Activated CD8-positive, alpha-beta memory T cell treated with anti-CD3 and anti-CD28 coated beads for 48 hours (primary cell): Measurements from ENCODE around the gene PCSK4.
"Not testable (repeated sequence)": the region's sequence is repeated elsewhere in the genome, so short reads cannot be mapped to it uniquely, and the experiment has no call there.

ENCODE experiments used
- DNase-seq, 3 experiments: peaks; one replicate each; pipeline ENCODE4 v3.0.0-alpha.2; 2020; ENCODE audit warnings: low read depth in 2 of 3, low spot score in 2 of 3

PCSK4 gene

DNA sequence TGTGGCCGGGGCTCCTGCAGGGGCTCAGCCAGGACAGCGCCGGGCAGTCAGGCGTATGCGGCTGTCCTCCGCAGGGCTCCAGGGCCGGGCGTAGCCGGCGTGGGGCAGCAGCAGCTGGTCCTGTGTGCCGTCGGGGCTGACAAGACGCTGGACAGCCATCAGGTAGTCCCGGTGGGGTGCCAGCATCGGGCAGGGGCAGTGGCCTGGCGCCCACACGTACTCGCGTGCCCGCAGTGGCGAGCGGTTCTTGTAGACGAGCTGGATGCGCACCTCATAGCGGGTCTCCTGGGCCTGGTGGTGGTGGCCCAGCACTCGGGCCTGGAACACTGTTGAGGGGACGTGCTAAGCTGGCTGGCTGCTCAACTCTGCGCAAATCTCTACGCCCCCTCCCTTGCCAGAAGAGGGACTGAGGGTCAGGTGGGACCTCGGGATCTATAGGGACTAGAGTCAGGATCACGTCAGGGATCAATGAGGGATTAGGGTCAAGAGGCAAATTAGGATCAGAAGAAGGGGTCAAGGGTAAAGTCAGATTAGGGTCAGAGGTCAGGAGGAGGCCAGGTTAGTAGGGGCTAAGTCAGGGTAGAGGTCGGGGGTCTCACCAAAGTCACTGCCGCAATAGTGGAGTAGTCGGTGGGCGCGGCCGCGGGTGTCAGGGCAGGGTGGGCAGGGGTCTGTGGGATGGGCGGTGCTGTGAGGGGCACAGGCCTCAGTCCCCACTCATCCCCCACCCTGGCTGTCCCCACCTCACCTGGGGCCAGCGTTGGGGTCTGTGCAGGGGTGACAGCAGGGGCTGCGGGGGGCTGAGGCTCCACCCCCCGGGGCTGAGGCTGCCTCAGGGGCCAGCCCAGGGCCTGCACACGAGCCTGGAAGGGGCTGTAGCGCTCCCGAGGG, 16.1 kb upstream of the PCSK4 start:
- DNase-seq = no peak

DNA sequence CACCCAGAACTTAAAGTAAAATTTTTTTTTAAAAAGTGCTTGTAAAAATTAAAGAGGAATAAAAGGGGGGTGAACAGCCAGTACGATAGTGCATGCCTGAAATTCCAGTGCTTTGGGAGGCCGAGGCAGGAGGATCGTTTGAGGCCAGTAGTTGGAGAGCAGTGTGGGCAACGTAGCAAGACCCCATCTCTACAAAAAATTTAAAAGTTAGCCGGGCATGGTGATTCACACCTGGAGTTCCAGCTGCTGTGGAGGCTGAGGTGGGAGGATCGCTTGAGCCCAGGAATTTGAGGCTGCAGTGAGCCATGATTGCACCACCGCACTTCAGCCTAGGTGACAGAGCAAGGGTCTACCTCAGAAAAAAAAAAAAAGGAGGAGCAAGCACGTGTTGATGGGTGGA, 14.9 kb upstream of the PCSK4 start:
- DNase-seq = no peak

DNA sequence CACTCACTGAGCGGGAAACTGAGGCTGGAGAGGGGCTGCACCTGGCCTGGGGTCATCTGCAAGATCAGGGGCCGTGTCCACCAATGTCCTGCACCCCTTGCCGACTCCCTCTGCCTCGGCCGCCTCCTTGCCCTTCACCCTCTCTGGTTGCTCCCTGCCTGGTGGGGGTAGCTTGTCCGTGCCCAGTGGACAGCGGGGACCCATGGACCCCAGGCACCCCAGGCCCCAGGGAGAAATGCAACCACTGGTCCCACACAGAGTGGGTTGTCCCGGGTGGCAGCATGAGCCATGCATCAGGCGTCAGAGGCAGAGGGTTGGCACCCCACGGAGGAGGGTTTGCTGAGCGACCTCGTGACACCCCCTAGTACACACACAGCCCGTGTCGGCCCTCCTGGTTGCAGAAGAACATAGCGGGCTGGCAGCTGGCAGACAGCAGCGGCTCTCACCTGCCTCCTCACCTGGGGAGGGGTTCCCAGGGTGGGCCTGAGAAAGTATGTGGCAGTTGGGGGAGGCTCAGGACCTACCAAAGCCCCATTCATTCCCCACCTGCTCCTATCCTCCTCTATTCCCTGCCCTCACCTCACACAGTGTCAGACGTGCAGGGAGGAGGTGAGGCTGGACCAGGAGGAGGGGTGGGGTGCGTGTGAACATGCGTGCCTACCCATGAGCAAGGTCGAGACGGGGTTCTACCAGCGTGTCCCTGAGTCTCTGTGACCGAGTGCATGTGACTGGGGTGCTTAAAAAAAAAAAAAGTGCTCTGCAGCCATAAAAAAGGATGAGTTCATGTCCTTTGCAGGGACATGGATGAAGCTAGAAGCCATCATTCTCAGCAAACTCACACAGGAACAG, 14.0 kb upstream of the PCSK4 start:
- no peak for DNase-seq

DNA sequence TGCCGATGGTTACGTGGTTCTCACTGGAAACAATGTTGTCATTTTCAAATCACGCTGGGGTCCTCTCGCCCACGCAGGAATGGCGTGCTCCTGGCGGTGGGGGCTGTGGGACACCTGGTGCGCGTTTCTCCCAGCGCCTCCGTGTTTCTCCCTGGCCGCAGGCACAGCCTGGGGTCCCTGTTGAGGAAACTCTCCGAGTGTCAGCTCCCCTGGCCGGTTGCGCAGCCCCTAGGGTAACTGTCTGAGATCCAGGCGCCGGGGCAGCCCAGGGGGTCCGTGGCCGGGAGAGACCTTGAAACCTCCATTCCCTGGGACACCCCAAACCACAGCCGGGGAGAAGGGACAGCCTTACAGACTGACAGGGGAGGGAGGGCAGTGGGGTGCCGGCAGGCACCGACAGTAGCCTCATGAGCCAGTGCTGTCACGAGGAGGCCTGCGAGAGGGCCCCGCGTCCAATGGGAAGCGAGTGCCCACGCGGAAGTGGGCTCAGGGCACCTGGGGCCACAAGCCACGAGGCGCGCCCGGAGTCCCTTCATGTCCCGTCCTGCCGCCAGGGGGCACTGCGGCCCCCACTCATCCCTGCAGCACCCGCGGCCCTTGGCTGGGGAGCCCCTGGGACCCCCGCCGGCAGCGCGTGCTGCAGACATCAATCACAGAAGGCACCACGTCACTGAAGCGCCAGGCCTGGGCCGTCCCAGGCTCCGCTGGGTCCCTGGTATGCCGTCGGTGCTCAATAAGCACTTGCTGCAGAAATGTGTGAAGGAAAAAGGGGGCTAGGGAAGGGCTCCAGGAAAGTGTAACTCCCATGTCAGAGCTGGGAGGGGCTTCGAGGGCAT, 13.2 kb upstream of the PCSK4 start:
- DNase-seq = peak in 2 of 3 experiments; percentile 39 to 69

DNA sequence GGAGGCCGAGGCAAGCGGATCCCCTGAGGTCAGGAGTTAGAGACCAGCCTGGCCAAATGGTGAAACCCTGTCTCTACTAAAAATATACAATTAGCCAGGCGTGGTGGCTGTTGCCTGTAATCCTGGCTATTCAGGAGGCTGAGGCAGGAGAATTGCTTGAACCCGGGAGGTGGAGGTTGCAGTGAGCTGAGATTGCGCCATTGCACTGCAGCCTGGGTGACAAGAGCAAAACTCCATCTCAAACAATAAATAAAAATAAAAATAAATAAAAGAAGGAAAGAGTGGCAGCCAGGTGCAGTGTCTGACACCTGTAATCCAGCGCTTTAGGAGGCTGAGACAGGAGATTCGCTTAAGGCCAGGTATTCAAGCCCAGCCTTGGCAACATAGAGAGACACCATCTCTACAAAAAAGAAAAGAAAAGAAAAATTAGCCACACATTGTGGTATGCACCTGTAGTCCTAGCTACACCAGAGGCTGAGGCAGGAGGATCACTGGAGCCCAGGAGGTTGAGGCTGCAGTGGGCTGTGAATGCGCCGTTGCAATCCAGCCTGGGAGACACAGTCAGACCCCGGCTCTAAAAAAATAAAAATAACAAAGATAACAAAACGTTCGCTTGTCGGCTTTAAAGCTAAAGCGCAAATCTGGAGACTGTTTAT, 12.4 kb upstream of the PCSK4 start:
- no peak for DNase-seq

DNA sequence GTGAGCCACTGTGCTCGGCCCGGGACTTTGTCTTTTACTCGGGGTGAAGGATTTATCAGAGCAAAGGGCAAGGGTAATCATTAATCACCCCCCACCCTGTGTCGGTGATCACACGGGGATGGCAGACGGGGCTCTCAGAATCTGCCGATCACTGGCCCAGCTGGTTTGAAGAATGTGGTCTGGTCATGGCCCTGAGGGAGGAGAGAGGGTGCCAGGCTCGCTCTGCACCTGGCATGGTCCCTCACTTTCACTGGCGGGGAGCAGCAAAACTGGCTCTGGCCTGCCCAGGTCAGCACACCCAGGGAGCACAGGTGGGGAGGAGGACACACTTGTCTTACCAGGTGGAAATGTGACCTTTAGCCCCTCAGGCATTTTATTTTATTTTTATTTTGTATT, 11.0 kb upstream of the PCSK4 start:
- no peak for DNase-seq

DNA sequence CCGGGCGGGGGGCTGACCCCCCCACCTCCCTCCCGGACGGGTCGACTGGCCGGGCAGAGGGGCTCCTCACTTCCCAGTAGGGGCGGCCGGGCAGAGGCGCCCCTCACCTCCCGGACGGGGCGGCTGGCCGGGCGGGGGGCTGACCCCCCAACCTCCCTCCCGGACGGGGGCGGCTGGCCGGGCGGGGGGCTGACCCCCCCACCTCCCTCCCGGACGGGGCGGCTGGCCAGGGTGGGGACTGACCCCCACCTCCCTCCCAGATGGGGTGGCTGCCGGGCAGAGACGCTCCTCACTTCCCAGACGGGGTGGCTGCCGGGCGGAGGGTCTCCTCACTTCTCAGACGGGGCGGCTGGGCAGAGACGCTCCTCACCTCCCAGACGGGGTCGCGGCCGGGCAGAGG, 9.1 kb upstream of the PCSK4 start:
- not testable (repeated sequence) for DNase-seq

DNA sequence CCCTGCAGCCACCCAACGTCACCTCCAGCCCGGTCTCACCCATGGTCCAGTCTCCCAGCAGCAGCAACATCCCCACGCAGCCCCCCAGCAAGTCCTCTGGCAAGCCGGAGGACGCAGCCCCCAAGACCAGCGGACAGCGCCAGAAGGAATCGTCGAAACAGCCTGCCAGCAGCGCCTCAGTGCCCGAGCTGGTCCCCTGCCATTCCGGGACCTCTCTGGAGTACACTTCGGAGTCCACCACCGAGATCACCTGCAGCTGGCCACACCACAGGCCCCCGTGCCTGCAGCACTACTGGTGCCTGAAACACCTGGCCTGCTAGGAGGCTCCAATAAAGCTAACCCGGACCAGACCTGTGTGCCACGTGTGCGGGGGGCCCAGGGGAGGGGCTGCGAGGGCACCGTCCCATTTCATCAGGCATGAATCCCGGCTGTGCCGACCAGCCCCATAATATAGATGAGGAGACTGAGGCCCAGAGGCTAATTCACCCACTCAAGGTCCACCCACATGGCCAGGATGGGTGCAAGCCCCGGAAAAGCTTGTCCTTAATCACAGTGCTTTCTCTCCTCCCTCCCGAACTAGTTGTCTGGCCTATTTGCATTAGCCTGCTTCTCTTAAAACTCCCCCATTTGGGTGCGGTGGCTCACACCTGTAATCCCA, 7.6 kb upstream of the PCSK4 start:
- DNase-seq = no peak

DNA sequence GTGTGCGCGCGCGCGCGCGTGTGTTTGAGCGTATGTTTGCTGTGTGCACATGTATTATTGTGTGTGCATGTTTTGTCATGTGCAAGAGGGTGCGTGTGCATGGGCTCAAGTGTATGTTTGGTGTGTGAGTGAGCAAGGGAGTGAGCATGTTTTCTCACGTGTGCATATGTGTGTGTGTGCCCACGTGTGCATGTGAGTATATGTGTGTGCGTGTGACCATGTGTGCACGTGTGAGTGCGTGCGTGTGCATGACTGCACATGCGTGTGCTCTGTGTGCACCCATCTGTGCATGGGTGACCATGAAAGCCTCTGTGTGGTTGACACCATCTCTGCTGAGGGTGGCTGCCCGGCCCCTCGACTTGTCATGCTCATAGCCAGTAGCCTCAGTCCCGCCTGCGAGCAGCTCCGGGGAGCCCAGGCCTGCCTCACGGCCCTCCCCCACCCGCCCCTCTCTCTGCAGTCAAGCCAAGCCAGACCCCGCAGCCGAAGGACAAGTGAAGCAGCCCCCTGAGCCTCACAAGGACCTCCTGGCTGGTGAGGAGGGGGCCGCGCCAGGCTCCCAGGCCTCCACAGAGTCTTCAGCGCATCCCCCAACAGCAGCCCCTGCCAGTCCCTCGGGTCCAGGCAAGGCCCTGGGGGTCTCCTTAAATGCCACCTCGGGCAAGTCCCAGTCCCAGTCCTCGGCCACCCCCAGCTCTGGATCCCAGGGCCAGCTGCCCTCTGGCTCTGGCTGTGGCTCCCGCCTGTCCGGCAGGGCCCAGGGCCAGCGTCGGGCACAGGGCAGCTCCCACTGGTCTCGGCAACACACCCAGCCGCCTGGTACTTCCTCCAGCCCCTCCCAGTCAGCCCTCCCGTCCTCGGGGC, 6.8 kb upstream of the PCSK4 start:
- no peak for DNase-seq

DNA sequence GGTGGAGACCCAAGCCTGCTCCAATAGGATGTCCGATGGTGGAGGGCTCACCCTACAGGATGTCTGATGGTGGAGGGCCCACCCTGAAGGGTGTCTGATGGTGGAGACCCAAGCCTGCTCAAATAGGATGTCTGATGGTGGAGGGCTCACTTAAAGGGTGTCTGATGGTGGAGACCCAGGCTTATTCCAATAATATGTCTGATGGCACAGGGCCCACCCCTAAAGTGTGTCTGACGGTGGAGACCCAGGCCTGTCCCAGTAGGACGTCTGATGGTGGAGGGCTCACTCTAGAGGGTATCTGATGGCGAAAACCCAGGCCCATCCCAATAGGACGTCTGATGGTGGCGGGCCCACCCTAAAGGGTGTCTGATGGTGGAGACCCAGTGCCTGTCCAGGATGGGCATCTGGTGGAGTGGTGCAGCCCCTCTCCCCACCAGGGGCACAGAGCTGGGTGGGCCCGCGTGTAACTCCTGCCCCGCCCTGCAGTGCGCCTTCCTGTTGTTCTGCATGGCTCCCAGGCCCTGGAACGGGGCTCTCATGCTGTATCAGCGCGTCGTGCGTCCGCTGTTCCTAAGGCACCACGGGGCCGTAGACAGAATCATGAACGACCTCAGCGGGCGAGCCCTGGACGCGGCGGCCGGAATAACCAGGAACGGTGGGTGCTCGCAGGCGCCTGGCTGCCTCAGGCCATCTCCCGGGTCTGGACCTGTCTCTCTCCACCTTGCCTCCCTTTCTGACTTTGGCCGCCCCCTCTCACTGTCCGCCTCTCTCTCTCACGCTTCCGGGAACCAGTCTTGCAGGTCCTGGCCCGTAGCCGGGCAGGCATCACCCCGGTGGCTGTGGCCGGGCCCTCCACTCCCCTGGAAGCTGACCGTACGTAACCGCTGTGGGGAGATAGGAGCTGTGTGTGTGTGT, 5.9 kb upstream of the PCSK4 start:
- no peak for DNase-seq

DNA sequence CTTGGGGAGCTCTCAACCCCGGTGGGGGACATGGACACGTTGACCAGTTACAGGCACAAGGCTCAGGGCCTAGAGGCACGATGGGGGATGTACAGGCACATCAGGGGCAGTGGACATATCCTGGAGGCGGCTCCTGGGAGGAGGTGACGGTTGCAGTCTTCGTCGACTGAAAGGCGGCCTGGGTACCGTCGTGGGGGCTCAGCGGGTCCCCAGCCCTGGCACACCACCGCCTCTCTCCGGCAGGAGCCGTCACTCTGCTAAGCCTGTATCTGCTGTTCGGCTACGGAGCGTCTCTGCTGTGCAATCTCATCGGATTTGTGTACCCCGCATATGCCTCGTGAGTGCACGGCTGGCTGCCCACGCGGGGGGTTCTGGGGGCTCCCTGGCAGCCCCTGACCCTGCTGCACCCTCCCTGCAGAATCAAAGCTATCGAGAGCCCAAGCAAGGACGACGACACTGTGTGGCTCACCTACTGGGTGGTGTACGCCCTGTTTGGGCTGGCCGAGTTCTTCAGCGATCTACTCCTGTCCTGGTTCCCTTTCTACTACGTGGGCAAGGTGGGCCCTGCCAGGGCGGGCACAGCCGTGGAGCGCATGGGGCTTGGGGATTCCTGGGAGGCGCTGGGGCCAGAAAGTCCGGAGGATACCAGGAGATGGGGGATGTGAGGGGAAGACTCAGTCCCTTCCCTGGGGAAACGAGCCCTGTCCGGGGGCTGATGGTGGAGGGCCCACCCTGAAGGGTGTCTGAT, 5.1 kb upstream of the PCSK4 start:
- no peak for DNase-seq

DNA sequence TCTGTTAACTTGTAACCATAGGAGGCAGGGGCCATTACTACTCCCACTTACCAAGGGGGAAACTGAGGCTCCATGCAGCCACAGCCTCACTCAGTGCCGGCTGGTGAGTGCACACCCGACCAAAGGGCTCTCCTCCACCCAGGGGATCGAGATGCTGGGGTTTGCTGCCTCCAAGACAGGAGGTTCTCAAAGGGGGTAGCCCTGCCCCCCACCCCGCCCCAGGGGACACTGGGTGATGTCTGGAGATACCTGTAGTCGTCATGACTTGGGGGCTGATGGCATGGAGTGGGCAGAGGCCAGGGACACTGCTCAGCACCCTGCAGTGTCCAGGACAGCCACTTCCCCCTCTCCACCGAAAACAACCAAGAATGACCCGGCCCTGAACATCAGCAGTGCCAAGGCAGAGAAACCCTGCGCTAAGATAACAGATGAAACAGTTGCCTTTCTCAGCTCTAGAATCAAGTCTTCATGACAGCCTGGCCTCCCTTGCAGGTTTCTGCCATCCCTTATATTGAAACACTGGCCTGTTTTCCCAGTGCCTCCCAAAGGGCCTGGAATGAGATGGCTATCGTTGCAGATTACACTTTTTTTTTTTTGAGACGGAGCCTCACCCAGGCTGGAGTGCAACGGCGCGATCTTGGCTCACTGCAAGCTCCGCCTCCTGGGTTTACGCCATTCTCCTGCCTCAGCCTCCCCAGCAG, 4.1 kb upstream of the PCSK4 start:
- no peak for DNase-seq

DNA sequence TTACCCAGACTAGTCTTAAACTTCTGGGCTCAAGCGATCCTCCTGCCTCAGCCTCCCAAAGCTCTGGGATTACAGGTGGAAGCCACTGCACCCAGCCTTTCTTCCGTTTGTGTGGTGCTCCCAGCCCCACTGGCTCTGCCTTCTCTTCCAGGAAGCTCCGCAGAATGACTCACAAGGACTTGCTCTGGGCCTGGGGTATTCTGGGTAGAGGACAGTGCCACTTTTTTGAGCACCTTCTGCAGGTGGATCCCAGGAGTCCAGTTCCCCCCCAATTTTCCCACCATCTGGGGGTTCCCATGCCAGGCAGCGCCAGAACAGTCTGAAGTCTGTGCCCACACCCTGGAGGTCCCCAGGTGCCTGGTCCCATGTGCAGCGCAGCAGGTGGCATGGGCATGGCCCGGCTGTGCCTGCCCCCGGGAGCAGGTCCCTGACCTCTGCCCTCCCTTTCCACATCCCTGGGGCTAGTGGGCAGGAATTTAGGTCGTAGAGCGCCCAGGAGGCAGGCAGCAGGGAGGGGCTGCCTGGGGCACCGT, 2.4 kb upstream of the PCSK4 start:
- no peak for DNase-seq

DNA sequence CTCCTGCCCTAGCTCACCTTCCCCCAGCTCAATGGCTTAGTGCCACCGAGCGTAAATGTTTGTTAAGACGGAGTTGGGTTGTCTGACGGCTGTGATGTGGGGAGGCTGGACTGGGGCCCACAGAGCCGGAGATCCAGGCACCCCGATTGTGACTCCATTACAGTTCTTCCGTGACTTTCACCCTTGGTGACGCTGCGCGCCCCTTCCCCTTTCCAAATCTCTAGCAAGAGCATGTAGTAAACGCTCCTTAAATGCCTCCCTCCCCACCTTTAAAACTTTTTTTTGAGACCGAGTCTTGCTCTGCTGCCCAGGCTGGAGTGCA, 1.7 kb upstream of the PCSK4 start:
- DNase-seq = no peak

DNA sequence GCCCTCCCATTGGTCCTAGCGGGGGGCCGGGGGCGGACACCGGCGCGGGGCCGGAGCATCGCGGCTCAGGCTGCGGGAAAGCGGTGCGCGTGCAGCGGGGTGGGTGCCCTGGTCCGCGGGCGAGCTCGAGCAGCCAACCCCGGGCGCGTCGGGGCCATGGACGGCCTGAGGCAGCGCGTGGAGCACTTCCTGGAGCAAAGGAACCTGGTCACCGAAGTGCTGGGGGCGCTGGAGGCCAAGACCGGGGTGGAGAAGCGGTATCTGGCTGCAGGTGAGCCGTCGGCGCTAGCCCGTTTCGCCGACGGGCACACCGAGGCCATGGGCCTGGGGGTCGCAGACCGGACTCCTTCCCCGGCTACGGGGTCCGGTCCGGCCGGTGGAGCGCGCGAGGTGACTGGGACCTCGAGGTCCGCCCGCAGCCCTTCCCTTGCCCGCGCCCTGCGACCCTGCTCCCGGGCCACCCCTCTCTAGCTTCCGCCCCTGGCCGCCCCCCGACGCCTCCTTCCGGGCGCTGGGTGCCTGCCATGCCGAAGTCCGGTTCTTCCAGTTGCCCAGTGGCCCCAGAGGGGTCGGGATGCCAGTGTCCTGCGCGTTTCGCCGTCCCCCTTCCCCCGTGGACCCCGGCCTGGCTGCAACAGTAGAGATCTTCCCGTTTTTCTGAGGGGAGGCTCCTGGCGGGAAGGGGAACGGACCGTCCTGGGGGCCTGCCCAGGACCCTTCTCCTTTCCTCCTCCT, 1.1 kb upstream of the PCSK4 start, which contains the start of gene REEP6:
TSS of gene REEP6 (plus strand) at position 68 of the 735 bp plus-strand sequence. CDS start at position 157, 89 bp downstream.
- no peak for DNase-seq
